ENCODE results near the gene CDC23.

Gene CDC23

GRCh38 chr5:138138949-138139780 is 74.0 kb downstream of the CDC23 start, which contains the start of gene NME5:
Gene NME5 (minus strand): TSS chr5:138139428. CDS start chr5:138138780, 648 bp downstream.
- peak; percentile 20 for DNase-seq
